ENCODE data around the gene KHNYN. TPM values are rescaled to one million over a fixed set of nuclear protein-coding genes. Genes with fewer than 3 reads are reported as not detected.

The KHNYN gene
- total and polyA plus RNA-seq, 2 of the 8 experiments (the other 6 are each of a cell fraction or from before 2014, with no cell fraction given): 7.6 to 22.3 TPM

GRCh38 chr14:24430682-24431568 is 1.2 kb downstream of the KHNYN start (continued):
- TF ChIP-seq ASH2L (IDR thresholded peaks at IDR 0.05; ENCODE audit: low read length) (no peak), POLR2AphosphoS5 (IDR thresholded peaks at IDR 0.05; ENCODE audit: low read depth, low read length) (no peak), SP4 (IDR thresholded peaks at IDR 0.05; ENCODE audit: low read length) (no peak), SRF (IDR thresholded peaks at IDR 0.05; ENCODE audit: low read depth, low read length) (no peak), POU5F1 (IDR thresholded peaks at IDR 0.05; ENCODE audit: low read depth, low read length) (no peak), HDAC2 (IDR thresholded peaks at IDR 0.05; ENCODE audit: borderline replicate concordance in 1 of 2, low read depth in 2 of 2, low read length in 2 of 2) (no peak), RBBP5 (IDR thresholded peaks at IDR 0.05; ENCODE audit: borderline replicate concordance, low read depth, low read length) (no peak), CREB1 (IDR thresholded peaks at IDR 0.05) (no peak), SUZ12 (IDR thresholded peaks at IDR 0.05; ENCODE audit: low read length) (no peak), SIN3A (conservative IDR thresholded peaks at IDR 0.05 in 1 of 2, IDR thresholded peaks at IDR 0.05 in 1 of 2; ENCODE audit: low read depth in 1 of 2, low read length in 2 of 2) (no peak), NRF1 (IDR thresholded peaks at IDR 0.05; ENCODE audit: low read depth, low read length) (no peak), CBX8 (IDR thresholded peaks at IDR 0.05; ENCODE audit: borderline replicate concordance, low read depth, low read length) (no peak)
- TF ChIP-seq, protein P1, sequence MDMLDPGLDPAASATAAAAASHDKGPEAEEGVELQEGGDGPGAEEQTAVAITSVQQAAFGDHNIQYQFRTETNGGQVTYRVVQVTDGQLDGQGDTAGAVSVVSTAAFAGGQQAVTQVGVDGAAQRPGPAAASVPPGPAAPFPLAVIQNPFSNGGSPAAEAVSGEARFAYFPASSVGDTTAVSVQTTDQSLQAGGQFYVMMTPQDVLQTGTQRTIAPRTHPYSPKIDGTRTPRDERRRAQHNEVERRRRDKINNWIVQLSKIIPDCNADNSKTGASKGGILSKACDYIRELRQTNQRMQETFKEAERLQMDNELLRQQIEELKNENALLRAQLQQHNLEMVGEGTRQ (IDR thresholded peaks at IDR 0.05; ENCODE audit: low read length): no peak
